ENCODE measurements around the gene ELMO2.

Gene ELMO2

DNA sequence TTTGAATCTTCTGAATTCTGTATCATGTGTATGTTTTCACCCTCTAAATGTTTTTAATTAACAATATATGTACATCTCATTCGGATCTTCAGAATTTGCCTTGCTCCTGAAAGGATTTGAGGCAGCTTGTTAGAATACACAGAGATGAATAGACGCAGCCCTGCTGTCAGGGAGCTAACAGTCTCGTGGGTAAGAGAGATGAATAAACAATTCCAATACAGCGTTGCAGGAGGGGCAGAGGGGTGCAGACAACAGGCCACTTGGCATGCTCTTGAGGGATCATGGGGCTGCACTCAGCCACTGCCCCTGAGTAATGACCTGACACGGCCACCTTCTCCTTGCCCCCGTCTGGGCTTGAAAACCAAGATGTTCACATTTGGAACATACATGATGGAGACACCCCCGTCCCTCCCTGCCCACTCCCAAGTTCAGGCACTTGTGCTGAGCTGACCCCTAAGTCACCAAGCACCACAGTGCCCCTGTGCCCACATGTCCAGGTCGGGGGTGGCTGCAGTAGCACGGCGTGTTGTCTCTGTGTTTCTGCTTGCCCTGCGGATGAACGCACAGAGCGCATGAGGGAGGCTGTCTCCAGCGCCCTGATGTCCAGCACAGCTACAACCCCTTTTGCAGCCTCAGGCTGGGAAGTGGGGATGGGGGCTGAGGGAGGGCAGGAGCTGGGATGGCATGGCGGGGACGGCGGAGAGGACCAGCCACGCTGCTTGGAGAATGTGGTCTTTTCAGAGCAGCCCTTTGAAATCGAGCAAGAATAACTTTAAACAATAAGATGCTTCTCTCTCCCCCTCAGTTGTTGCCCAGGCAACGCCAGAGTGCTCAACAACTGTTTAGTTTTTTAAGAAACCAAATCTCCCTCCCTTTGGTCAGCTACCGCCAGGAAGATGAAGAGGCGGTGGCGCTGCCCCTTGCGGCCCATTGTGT is 65.1 kb downstream of the ELMO2 start:
- Histone ChIP-seq H3K36me3 (ENCODE audit: insufficient read depth, low read length) (no peaks in the 10 kb centered on the region), H3K4me3 (ENCODE audit: low read length) (peak overlapping the region; percentile 21), H3K9me3 (ENCODE audit: low read length) (no peaks in the 10 kb centered on the region), H3K4me1 (ENCODE audit: insufficient read depth, low read length) (peaks cover 44% of the 10 kb centered on the region), H3K27me3 (ENCODE audit: insufficient read depth, low read length) (no peaks in the 10 kb centered on the region), H2AFZ (ENCODE audit: low read depth, low read length) (peak overlapping the region; percentile 1)

DNA sequence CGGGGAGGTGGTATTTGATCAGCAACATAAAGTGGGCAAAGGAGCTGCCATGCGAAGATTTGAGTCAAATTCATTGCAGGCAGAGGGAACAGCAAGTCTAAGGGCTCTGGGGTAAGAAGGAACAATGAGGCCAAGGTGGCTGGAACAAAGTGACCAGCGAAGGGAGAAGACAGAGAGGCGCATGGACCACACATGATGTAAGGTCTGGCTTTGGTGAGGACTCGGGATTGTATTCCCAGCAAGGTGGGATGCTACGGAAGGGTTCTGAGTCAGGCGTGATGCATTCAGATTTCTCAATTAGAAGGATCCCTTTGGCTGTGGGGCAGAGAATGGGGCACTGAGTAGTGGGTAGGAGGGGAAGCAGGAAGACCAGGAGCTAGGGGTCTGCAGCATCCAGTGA is 67.4 kb downstream of the ELMO2 start:
- H3K4me3 ChIP-seq (ENCODE audit: low read length), result no peak overlapping the region
- H3K9me3 ChIP-seq (ENCODE audit: low read length), result no peaks in the 10 kb centered on the region
- peaks cover 49% of the 10 kb centered on the region for H3K4me1 ChIP-seq (ENCODE audit: insufficient read depth, low read length)
- no peak overlapping the region for H2AFZ ChIP-seq (ENCODE audit: low read depth, low read length)
- H3K36me3 ChIP-seq (ENCODE audit: insufficient read depth, low read length), result no peaks in the 10 kb centered on the region
- H3K27me3 ChIP-seq (ENCODE audit: insufficient read depth, low read length), result no peaks in the 10 kb centered on the region

DNA sequence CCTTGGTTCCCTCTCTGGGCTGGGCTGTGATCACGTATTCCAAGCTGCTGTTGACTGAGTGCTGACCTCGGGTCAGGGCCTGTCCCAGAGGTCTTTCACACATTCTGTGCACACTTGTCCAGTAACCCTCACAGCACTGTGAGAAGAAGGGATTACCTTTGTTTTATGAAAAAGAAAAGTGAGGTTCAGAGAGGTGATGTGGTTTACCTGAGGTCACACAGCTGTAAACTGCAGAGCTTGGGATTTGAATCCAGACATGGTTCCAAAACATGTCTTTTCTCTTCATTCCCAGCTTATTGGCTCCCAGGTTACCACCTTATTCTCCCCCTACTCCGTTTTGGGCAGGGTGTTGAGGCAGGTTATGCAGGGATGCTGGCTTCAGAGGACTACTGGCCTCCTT is 69.7 kb downstream of the ELMO2 start:
- peaks cover 3% of the 10 kb centered on the region for H3K27me3 ChIP-seq (ENCODE audit: insufficient read depth, low read length)
- no peaks in the 10 kb centered on the region for H3K9me3 ChIP-seq (ENCODE audit: low read length)
- H3K36me3 ChIP-seq (ENCODE audit: insufficient read depth, low read length), result no peaks in the 10 kb centered on the region
- peaks cover 38% of the 10 kb centered on the region for H3K4me1 ChIP-seq (ENCODE audit: insufficient read depth, low read length)
- no peak overlapping the region for H3K4me3 ChIP-seq (ENCODE audit: low read length)
- H2AFZ ChIP-seq (ENCODE audit: low read depth, low read length), result no peak overlapping the region

DNA sequence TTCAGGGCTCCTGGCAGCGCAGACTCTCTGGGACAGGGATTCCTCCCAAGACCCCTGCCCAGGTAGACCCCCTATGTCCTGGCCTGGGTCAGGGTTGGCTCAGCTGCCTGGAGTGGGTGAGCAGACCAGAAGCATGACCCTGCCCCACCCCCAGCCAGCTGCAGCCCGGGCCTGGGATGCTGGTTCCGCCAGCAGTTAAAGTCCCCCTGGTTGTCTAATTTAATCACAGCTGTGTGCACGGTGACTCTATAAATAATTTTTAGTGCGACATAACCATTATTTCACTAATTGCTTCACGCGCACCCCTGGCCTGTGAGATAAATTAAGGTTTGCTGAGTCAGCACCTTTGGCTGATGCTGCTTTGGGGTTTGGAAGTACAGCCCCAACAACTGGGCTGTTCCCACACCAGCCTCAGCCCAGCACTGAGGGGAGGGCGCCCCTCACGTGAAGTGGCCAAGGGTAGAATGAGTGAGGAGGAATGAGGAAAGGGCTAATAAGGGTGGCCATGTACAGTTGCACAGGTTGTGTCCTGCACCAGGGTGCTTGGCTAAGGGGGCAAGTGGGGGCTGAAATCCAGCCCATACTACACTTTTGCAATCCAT is 72.0 kb downstream of the ELMO2 start:
- H2AFZ ChIP-seq (ENCODE audit: low read depth, low read length), result no peak overlapping the region
- H3K36me3 ChIP-seq (ENCODE audit: insufficient read depth, low read length), result no peaks in the 10 kb centered on the region
- H3K9me3 ChIP-seq (ENCODE audit: low read length), result no peaks in the 10 kb centered on the region
- H3K4me3 ChIP-seq (ENCODE audit: low read length), result no peak overlapping the region
- peaks cover 31% of the 10 kb centered on the region for H3K4me1 ChIP-seq (ENCODE audit: insufficient read depth, low read length)
- peaks cover 17% of the 10 kb centered on the region for H3K27me3 ChIP-seq (ENCODE audit: insufficient read depth, low read length)

DNA sequence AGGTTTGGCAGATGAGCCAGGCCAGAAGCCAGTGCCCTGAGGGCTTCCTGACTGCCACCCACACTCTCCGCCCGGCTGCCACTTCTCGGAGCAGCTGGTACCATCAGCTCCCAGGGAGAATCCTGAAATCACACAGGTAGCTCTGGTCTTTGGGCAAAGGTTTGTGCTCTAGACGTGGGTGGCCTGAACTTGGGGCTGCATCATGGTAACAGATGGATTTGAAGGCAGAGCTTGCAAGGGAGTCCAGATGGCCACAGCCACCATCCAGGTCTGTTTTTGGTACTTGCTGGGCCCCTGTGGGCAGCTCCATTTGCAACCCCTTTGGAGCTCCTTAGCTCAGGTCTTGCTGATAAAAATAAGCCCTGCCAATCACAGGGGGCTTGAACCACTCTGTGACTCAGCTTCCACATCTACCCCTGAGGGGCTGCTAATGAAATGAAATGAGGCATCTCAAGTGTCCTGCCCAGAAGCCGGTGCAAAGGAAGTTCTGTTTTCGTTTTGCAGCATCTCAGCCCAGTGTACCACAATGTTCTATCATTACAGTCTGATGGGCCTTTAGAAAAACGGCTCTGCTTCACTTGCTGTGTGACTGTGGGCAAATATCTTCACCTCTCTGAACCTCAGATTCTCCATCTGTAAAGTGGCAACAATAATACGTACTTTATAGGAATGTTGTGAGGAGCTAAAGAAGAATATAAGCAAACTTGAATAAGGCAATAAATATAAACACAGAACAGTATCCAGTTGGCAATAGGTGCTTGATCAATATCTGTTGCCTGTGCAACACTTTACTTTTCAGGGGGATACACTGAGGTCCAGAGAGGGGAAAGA is 73.0 kb downstream of the ELMO2 start:
- Histone ChIP-seq H3K36me3 (ENCODE audit: insufficient read depth, low read length) (no peaks in the 10 kb centered on the region), H3K9me3 (ENCODE audit: low read length) (no peaks in the 10 kb centered on the region), H2AFZ (ENCODE audit: low read depth, low read length) (no peak overlapping the region), H3K4me3 (ENCODE audit: low read length) (no peak overlapping the region), H3K27me3 (ENCODE audit: insufficient read depth, low read length) (peaks cover 21% of the 10 kb centered on the region), H3K4me1 (ENCODE audit: insufficient read depth, low read length) (peaks cover 35% of the 10 kb centered on the region)

DNA sequence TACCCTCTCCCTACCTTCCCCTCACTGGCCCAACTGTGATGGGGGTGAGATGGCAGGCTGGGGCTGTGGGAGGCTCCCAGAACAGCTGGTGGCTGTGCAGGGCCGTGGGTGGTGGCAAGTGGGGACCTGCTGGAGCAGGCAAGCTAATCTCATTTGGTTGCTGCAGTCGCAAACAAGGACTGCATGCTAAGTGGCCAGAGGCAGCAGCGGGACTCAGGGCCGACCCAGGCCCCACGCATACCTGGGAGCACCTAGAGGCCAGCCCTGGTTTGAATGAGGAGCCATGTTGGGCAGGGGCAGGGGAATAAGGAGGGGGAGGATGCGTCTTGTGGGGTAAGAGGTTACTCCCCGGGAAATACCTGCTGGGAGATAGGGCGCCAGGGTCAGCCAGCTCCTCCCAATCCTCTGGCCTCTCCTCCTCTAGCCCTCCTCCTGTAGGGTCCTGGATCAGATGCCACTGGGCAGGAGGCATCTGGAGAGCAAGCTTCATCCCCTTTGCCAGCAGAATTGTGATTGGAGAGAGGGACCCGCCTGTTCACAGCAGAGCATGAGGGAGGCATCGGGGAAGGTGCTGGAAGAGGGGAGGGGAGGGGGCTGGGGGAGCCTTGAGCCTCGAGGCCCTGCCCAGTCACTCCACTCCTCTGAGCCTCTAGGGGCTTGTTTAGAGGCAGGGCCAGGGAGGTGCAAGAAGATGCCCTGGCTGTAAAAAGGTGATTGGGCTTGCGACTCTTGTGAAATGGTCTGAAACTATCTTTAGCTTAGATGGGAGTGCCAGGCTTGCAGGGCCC is 73.8 kb downstream of the ELMO2 start:
- Histone ChIP-seq H3K9me3 (ENCODE audit: low read length) (no peaks in the 10 kb centered on the region), H3K4me3 (ENCODE audit: low read length) (no peak overlapping the region), H3K27me3 (ENCODE audit: insufficient read depth, low read length) (peaks cover 21% of the 10 kb centered on the region), H3K36me3 (ENCODE audit: insufficient read depth, low read length) (no peaks in the 10 kb centered on the region), H2AFZ (ENCODE audit: low read depth, low read length) (no peak overlapping the region), H3K4me1 (ENCODE audit: insufficient read depth, low read length) (peaks cover 30% of the 10 kb centered on the region)

DNA sequence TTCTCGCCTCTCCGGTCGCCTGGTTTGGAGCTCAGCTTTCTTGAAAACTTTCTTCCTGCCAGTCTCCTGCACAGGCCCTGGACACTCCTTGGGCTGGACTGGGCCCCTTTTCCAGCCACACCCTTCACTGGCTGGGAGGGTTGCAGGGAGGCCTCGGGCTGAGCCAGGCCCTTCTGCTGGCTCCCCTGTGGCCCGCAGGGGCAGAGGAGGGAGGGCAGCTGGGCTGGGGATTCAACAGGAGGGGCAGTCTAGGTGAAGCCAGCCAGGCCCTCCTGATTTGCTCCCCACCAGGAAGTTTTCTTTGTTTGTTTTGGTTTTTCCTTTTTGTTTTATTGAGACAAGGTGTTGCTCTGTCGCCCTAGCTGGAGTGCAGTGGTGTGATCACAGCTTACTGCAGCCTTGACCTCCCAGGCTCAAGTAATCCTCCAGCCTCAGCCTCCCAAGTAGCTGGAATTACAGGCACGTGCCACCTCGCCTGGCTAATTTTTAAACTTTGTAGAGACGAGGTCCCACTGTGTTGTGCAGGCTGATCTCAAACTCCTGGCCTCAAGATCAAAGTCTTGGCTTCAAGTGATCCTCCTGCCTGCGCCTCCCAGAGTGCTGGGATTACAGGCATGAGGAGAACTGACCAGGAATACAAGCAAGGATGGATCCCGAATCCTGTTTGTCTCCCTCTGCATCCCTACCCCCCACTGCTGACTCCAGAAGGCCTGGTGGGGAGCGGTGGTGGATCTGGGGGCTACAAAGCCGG is 74.6 kb downstream of the ELMO2 start:
- Histone ChIP-seq H3K9me3 (ENCODE audit: low read length) (no peaks in the 10 kb centered on the region), H3K27me3 (ENCODE audit: insufficient read depth, low read length) (peaks cover 22% of the 10 kb centered on the region), H2AFZ (ENCODE audit: low read depth, low read length) (no peak overlapping the region), H3K36me3 (ENCODE audit: insufficient read depth, low read length) (no peaks in the 10 kb centered on the region), H3K4me3 (ENCODE audit: low read length) (no peak overlapping the region), H3K4me1 (ENCODE audit: insufficient read depth, low read length) (peaks cover 27% of the 10 kb centered on the region)

DNA sequence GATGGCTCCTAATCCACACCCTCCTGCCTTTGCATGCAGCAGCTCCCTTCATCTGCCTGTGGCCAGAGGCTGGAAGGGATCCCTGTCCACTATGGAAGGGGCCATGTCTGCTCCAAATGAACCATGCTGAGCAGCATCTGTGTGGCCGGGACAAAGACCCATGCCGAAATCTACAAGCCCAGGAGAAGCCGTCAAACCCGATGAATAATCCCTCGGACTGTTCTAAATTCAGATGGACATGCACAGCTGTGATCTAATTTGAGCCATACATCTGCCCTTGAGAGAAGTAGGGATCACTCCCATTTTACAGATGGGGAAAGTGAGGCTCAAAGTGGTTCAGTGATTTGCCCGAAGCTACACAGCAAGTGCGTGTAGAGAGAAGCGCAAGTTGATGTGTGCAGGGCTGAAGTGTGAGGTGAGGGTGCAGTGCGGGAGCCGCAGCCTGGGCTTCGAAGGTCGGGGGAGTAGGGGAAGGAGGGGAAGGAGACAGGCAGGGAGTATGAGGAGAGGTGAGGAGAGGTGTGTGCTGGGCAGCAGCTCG is 75.5 kb downstream of the ELMO2 start:
- H3K4me3 ChIP-seq (ENCODE audit: low read length), result no peak overlapping the region
- H2AFZ ChIP-seq (ENCODE audit: low read depth, low read length), result no peak overlapping the region
- H3K4me1 ChIP-seq (ENCODE audit: insufficient read depth, low read length), result peaks cover 24% of the 10 kb centered on the region
- no peaks in the 10 kb centered on the region for H3K9me3 ChIP-seq (ENCODE audit: low read length)
- peaks cover 26% of the 10 kb centered on the region for H3K27me3 ChIP-seq (ENCODE audit: insufficient read depth, low read length)
- H3K36me3 ChIP-seq (ENCODE audit: insufficient read depth, low read length), result no peaks in the 10 kb centered on the region

DNA sequence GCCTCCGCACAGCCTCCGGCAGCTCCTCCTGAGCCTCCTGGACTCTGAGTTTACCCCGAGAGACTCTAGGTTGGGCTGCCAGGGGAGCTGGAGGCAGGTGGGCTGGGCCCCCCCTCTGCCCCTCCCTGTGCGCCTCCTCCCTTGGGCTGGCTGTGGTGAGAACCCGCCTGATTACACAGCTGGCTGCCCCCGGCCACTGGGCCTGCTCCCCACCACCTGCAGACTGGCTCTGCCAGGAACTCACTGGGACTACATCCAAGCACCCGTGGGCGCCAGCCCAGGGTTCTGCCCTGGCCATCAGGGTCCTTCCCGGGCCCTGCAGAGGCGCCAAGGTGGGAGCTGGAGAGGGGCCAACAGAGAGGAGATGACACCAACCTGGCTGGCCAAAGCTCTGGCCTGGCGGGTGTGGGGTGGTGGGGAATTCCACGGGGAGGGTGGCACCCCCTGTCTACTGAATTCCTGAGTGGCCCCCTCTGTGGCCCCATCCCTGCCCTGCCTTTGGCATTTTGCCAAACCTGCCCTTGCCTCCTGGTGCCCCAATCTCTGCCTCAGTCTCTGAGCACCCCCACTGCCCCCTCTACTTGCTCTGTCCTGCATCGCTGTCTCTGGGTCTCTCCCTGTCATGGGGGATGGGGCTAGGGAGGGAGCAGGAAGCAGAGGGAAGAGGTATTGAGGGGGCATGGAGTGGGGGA is 76.2 kb downstream of the ELMO2 start:
- Histone ChIP-seq H3K4me1 (ENCODE audit: insufficient read depth, low read length) (peaks cover 24% of the 10 kb centered on the region), H2AFZ (ENCODE audit: low read depth, low read length) (no peak overlapping the region), H3K4me3 (ENCODE audit: low read length) (no peak overlapping the region), H3K27me3 (ENCODE audit: insufficient read depth, low read length) (peaks cover 26% of the 10 kb centered on the region), H3K9me3 (ENCODE audit: low read length) (no peaks in the 10 kb centered on the region), H3K36me3 (ENCODE audit: insufficient read depth, low read length) (no peaks in the 10 kb centered on the region)

DNA sequence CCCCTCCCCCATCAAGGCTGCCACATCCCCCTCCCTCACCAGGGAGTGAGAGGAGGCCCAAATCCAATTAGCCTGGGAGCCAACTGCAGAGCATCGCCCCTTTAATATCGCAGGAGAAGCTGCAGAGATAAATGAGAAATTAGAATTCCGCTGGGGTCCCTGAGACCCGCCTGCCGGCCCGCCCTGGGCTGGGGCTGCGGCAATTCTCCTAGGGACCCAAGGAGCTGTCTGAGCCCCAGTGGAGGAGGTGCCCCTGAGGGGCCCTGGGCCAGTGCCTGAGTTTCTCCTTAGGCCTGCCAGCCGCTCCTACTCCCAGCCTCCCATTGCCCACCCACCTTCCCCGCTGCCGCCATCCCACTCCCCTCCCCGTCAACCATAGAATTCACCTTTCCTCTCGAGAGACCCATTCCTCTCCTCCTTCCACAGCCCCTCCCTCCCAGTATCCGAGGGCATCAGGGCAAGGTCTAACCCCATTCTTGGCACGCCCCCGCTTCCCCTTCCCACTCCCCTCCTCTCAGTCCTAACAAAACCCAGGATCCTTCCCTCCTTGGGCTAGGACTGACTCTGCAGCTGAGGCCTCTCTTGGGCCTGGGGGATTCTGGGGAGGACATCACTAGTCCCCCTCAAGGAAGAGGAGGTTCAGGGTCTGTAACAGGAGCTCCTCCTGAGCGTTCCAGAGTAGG is 78.1 kb downstream of the ELMO2 start:
- no peak overlapping the region for H2AFZ ChIP-seq (ENCODE audit: low read depth, low read length)
- H3K4me1 ChIP-seq (ENCODE audit: insufficient read depth, low read length), result peaks cover 15% of the 10 kb centered on the region
- H3K9me3 ChIP-seq (ENCODE audit: low read length), result no peaks in the 10 kb centered on the region
- peaks cover 29% of the 10 kb centered on the region for H3K27me3 ChIP-seq (ENCODE audit: insufficient read depth, low read length)
- H3K4me3 ChIP-seq (ENCODE audit: low read length), result no peak overlapping the region
- no peaks in the 10 kb centered on the region for H3K36me3 ChIP-seq (ENCODE audit: insufficient read depth, low read length)

DNA sequence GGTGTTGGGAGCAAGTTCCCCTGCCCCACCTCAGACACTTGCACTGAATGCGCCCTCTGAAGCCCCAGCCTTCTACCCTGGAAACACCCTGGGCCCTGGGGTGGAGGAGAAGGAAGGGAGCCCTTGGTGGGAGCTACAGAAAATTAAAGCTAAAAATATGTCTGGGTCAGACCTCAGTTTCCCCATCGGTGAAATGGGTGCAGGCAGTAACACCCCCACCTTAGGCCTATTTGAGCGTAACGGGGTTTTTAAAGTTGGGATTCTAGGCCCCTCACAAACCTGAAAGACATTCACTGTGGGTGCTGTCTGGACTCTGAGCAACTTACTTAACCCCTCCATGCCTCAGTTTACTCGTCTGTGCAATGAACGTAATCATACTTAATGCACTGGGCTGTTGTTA is 78.9 kb downstream of the ELMO2 start:
- no peaks in the 10 kb centered on the region for H3K36me3 ChIP-seq (ENCODE audit: insufficient read depth, low read length)
- no peaks in the 10 kb centered on the region for H3K9me3 ChIP-seq (ENCODE audit: low read length)
- H3K4me1 ChIP-seq (ENCODE audit: insufficient read depth, low read length), result peaks cover 11% of the 10 kb centered on the region
- H3K27me3 ChIP-seq (ENCODE audit: insufficient read depth, low read length), result peaks cover 30% of the 10 kb centered on the region
- no peak overlapping the region for H3K4me3 ChIP-seq (ENCODE audit: low read length)
- no peak overlapping the region for H2AFZ ChIP-seq (ENCODE audit: low read depth, low read length)
